ENCODE data around the gene KIZ.

- TF ChIP-seq, protein P1, sequence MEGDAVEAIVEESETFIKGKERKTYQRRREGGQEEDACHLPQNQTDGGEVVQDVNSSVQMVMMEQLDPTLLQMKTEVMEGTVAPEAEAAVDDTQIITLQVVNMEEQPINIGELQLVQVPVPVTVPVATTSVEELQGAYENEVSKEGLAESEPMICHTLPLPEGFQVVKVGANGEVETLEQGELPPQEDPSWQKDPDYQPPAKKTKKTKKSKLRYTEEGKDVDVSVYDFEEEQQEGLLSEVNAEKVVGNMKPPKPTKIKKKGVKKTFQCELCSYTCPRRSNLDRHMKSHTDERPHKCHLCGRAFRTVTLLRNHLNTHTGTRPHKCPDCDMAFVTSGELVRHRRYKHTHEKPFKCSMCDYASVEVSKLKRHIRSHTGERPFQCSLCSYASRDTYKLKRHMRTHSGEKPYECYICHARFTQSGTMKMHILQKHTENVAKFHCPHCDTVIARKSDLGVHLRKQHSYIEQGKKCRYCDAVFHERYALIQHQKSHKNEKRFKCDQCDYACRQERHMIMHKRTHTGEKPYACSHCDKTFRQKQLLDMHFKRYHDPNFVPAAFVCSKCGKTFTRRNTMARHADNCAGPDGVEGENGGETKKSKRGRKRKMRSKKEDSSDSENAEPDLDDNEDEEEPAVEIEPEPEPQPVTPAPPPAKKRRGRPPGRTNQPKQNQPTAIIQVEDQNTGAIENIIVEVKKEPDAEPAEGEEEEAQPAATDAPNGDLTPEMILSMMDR (IDR thresholded peaks at IDR 0.05), result no peak
- no peak for TF ChIP-seq POLR2A (IDR thresholded peaks at IDR 0.05)
Observed at GRCh38 chr20:21206584-21206983, 80.7 kb downstream of the KIZ start.
